ENCODE data around the gene GABRR3. TPM values are rescaled to one million over a fixed set of nuclear protein-coding genes. Genes with fewer than 3 reads are reported as not detected.
A peak's percentile ranks its signal among the peaks of the same experiment; 100 is the strongest.

GABRR3 gene
- total RNA-seq, 1 donor from 2014 or later, result not detected

GRCh38 chr3:97988784-97989568 is 46.1 kb downstream of the GABRR3 start:
- no peak for DNase-seq

- DNase-seq, result no peak
These were observed 47.8 kb downstream of the GABRR3 start for GRCh38 chr3:97987306-97987705.

- DNase-seq, result peak; percentile 88
These were observed 51.1 kb downstream of the GABRR3 start for GRCh38 chr3:97983933-97984491.

- peak; percentile 26 for DNase-seq
These were observed 53.2 kb downstream of the GABRR3 start for GRCh38 chr3:97981886-97982285.

GRCh38 chr3:97979610-97980009 is 55.5 kb downstream of the GABRR3 start:
- no peak for DNase-seq

- no peak for DNase-seq
These were observed 59.6 kb downstream of the GABRR3 start for GRCh38 chr3:97975466-97975865.

GRCh38 chr3:97974996-97975395 is 60.1 kb downstream of the GABRR3 start:
- DNase-seq, result no peak

- DNase-seq, result no peak
These were observed 62.1 kb downstream of the GABRR3 start for GRCh38 chr3:97972976-97973375.

GRCh38 chr3:97971679-97972567 is 63.2 kb downstream of the GABRR3 start, which contains the start of gene RIOX2:
TSS of gene RIOX2 (minus strand) at chr3:97972431. CDS start at chr3:97967593, 4,838 bp downstream.
- peak; percentile 62 for DNase-seq

GRCh38 chr3:97970956-97971620 is 64.0 kb downstream of the GABRR3 start:
- DNase-seq, result peak; percentile 38

GRCh38 chr3:97970156-97970555 is 65.0 kb downstream of the GABRR3 start:
- peak; percentile 94 for DNase-seq

- no peak for DNase-seq
These were observed 65.6 kb downstream of the GABRR3 start for GRCh38 chr3:97969541-97969940.

- DNase-seq, result no peak
These were observed 66.7 kb downstream of the GABRR3 start for GRCh38 chr3:97968376-97968775.

GRCh38 chr3:97967966-97968365 is 67.1 kb downstream of the GABRR3 start:
- no peak for DNase-seq

- peak; percentile 88 for DNase-seq
These were observed 73.9 kb downstream of the GABRR3 start for GRCh38 chr3:97960993-97961766.

- no peak for DNase-seq
These were observed 74.6 kb downstream of the GABRR3 start for GRCh38 chr3:97960551-97960950.

- peak; percentile 44 for DNase-seq
These were observed 75.2 kb downstream of the GABRR3 start for GRCh38 chr3:97959872-97960271.

- no peak for DNase-seq
These were observed 76.3 kb downstream of the GABRR3 start for GRCh38 chr3:97958796-97959195.

GRCh38 chr3:97958396-97958795 is 76.7 kb downstream of the GABRR3 start:
- DNase-seq, result no peak

- no peak for DNase-seq
These were observed 77.4 kb downstream of the GABRR3 start for GRCh38 chr3:97957617-97958311.

GRCh38 chr3:97956051-97956450 is 79.1 kb downstream of the GABRR3 start:
- no peak for DNase-seq

Measured in skin of body (tissue), 2 donors.